K562 (cell line): ENCODE data around the gene ASMTL. TPM values are rescaled to one million over a fixed set of nuclear protein-coding genes. Genes with fewer than 3 reads are reported as not detected.

ENCODE experiments used
- CCNT2 ChIP-seq: IDR thresholded peaks from 2 replicates; pipeline ENCODE4 v1.6.1; 2011; ENCODE audit warnings: borderline replicate concordance, low read depth, mild to moderate bottlenecking, moderate library complexity, mixed read lengths, low read length; ENCODE audit not compliant: insufficient read length; ENCODE audit errors: extremely low read depth
- E2F1 ChIP-seq: sonication (generic); formaldehyde crosslinking; IDR thresholded peaks from 2 replicates; pipeline ENCODE4 v1.8.1; 2023; ENCODE audit warnings: mild to moderate bottlenecking, missing genetic modification reagents, moderate library complexity
- ETS2 ChIP-seq: IDR thresholded peaks from 2 replicates; pipeline ENCODE4 v1.6.1; 2016; ENCODE audit warnings: borderline replicate concordance, missing genetic modification characterization, mild to moderate bottlenecking, moderate library complexity, missing compliant biosample characterization; ENCODE audit not compliant: poor library complexity, severe bottlenecking
- ETV6 ChIP-seq, 3 experiments: fragments of 150-350 bp in 1 of 3; sonication (generic) in 1 of 3; formaldehyde crosslinking in 1 of 3; IDR thresholded peaks; 2 replicates each; pipeline versions ENCODE4 v1.6.1 to v1.8.0; 2014 to 2022; ENCODE audit warnings: borderline replicate concordance in 2 of 3, low read depth in 2 of 3, antibody characterized with exemption in 1 of 3, low read length in 1 of 3, mild to moderate bottlenecking in 1 of 3, missing genetic modification reagents in 1 of 3
- KLF6 ChIP-seq: fragments of 250-450 bp; sonication (Bioruptor Pico); IDR thresholded peaks from 2 replicates; pipeline ENCODE4 v1.4.0; 2020; ENCODE audit warnings: mild to moderate bottlenecking, moderate library complexity, borderline replicate concordance
- NKRF ChIP-seq: fragments of 450-650 bp; IDR thresholded peaks from 2 replicates; pipeline ENCODE4 v1.6.1; 2016; ENCODE audit warnings: borderline replicate concordance
- PTTG1 ChIP-seq: fragments of 450-650 bp; IDR thresholded peaks from 2 replicates; pipeline ENCODE4 v1.6.1; 2016; ENCODE audit warnings: low read depth, mild to moderate bottlenecking, missing genetic modification characterization, missing compliant biosample characterization
- ZBTB1 ChIP-seq: sonication (generic); formaldehyde crosslinking; IDR thresholded peaks from 2 replicates; pipeline ENCODE4 v1.8.1; 2023; ENCODE audit warnings: missing genetic modification reagents, low read depth, mild to moderate bottlenecking, borderline replicate concordance
- ZMIZ1 ChIP-seq, 2 experiments: fragments of 150-350 bp in 1 of 2; IDR thresholded peaks; 2 replicates each; pipeline ENCODE4 v1.6.1; 2012 to 2016; ENCODE audit warnings: low read depth in 2 of 2, low read length in 2 of 2, mild to moderate bottlenecking in 1 of 2, moderate library complexity in 1 of 2
- ZNF143 ChIP-seq: sonication (generic); formaldehyde crosslinking; IDR thresholded peaks from 2 replicates; pipeline ENCODE4 v1.9.0; 2022; ENCODE audit warnings: mild to moderate bottlenecking, missing genetic modification reagents
- ZSCAN32 ChIP-seq: fragments of 450-650 bp; formaldehyde crosslinking; IDR thresholded peaks from 2 replicates; pipeline ENCODE4 v1.4.0; 2020; ENCODE audit warnings: mild to moderate bottlenecking, moderate library complexity
- polyA plus RNA-seq, 8 experiments: library from polyadenylated mRNA; depleted of rRNA in 4 of 8; stranded (reverse) in 5 of 8; unstranded in 3 of 8; fragments of >200 nt; fragmentation: Nextera tagmentation in 2 of 8; fragmentation: Illumina TruSeq in 1 of 8; extraction: Ambion mirVana in 2 of 8; extraction: Trizol in 1 of 8; gene quantifications; 2 replicates each; pipeline versions ENCODE4 v1.2.1 to v1.2.3, GENCODE V29; 2011 to 2014; ENCODE audit warnings: inconsistent platforms in 1 of 8, missing spikeins in 1 of 8
- total RNA-seq, 7 experiments: library from RNA; depleted of rRNA in 6 of 7; stranded (reverse); fragments of >200 nt in 6 of 7; fragmentation: Illumina TruSeq in 2 of 7; extraction: Trizol in 2 of 7; gene quantifications; 2 replicates each; pipeline versions ENCODE4 v1.2.1 to v1.2.3, GENCODE V29; 2011 to 2021; ENCODE audit warnings: low replicate concordance in 1 of 7
- TF ChIP-seq, protein P1 (sequence below): IDR thresholded peaks from 3 replicates; pipeline ENCODE4 v1.6.1; 2011; ENCODE audit warnings: borderline replicate concordance, mild to moderate bottlenecking; ENCODE audit not compliant: insufficient read length, insufficient read depth

The ASMTL gene
- total and polyA plus RNA-seq, 9 of the 15 experiments (the other 6 are each of a cell fraction or from before 2014, with no cell fraction given) = 0.56 to 20.6 (median 7.6) TPM

- TF ChIP-seq NKRF (no peak), ETV6 (IDR thresholded peaks at IDR 0.05; ENCODE audit: borderline replicate concordance in 1 of 2, low read depth in 2 of 2, low read length in 1 of 2) (no peak), ETV6 (CRISPR knock-in tag; IDR thresholded peaks at IDR 0.05; ENCODE audit: borderline replicate concordance) (no peak), ZSCAN32 (CRISPR knock-in tag) (no peak), PTTG1 (tag) (no peak), KLF6 (no peak), ZBTB1 (CRISPR knock-in tag) (no peak), ZNF143 (CRISPR knock-in tag) (no peak), E2F1 (no peak), CCNT2 (peak; percentile 75), ZMIZ1 (IDR thresholded peaks at IDR 0.05; ENCODE audit: low read depth in 2 of 2, low read length in 2 of 2) (no peak), ETS2 (tag) (no peak)
- TF ChIP-seq, protein P1, sequence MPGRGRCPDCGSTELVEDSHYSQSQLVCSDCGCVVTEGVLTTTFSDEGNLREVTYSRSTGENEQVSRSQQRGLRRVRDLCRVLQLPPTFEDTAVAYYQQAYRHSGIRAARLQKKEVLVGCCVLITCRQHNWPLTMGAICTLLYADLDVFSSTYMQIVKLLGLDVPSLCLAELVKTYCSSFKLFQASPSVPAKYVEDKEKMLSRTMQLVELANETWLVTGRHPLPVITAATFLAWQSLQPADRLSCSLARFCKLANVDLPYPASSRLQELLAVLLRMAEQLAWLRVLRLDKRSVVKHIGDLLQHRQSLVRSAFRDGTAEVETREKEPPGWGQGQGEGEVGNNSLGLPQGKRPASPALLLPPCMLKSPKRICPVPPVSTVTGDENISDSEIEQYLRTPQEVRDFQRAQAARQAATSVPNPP = no peak
Observed at GRCh38 chrX:1452516-1453394, at the start of gene ASMTL (continued).
